UCSD-AML1 (cell line): Measurements from ENCODE around the gene LVRN.
"Not testable (repeated sequence)": the region's sequence is repeated elsewhere in the genome, so short reads cannot be mapped to it uniquely, and the experiment has no call there.

ENCODE experiments used
- DNase-seq: peaks from one replicate; lab custom pipeline; 2025; ENCODE audit not compliant: unreplicated experiment; lab: John Stamatoyannopoulos, UW

Gene LVRN, protein sequence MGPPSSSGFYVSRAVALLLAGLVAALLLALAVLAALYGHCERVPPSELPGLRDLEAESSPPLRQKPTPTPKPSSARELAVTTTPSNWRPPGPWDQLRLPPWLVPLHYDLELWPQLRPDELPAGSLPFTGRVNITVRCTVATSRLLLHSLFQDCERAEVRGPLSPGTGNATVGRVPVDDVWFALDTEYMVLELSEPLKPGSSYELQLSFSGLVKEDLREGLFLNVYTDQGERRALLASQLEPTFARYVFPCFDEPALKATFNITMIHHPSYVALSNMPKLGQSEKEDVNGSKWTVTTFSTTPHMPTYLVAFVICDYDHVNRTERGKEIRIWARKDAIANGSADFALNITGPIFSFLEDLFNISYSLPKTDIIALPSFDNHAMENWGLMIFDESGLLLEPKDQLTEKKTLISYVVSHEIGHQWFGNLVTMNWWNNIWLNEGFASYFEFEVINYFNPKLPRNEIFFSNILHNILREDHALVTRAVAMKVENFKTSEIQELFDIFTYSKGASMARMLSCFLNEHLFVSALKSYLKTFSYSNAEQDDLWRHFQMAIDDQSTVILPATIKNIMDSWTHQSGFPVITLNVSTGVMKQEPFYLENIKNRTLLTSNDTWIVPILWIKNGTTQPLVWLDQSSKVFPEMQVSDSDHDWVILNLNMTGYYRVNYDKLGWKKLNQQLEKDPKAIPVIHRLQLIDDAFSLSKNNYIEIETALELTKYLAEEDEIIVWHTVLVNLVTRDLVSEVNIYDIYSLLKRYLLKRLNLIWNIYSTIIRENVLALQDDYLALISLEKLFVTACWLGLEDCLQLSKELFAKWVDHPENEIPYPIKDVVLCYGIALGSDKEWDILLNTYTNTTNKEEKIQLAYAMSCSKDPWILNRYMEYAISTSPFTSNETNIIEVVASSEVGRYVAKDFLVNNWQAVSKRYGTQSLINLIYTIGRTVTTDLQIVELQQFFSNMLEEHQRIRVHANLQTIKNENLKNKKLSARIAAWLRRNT

DNA sequence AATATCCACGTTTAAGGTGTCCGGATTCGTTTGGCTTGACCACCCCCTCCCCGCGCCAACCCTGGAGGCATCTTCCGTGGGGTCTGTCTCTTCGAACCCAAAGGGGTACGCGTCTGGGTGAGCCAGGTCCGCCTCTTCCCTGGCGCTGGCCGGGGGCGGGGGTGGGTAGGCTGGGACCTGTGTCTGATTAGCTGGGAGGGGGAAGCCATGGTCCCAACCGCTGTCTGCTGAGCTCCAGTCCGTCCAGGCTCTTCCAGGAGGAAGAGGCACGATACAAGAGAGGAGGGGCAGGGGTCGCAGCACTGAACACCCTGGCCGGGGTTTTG lies at the start of gene LVRN:
Gene LVRN, plus strand, starts transcription at position 237 of the 326 bp plus-strand sequence. CDS start 143 bp downstream, outside the sequence.
- no peak for DNase-seq

DNA sequence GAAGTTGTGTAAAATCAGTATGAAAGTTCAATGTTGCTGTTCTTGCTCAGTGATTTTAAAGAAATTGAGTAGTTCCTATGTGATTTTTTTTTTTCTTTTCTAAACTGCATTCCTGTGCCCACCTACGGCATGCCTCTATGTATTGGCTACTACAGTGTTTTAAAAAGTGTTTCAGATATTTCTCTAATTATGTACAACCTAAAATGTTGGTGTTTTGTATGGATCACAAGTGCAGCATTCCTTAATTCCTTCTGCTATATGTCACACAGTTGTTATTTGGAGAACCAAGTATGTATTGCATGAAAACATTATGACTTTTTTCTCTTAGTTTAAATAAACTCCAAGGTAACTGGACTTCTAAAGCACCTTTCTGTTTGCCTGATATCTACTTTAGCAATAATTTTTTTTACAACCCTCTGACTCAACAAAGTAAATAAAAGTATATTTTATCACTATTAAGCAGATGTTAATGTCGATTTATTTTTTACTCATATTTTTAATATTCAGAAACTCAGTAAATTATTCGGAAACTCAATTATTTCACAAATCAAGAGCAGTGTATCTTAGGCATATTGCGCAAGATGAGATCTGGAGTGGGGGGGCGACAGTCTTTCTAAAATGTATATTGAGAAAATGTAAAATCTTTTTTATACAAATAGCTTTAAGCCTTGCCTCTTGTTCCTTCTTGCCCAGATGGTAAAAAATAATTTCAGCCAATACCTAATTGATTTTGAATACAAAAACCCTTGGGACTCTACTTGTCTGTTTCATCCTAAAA lies 48.5 kb upstream of the LVRN start:
- DNase-seq = not testable (repeated sequence)

DNA sequence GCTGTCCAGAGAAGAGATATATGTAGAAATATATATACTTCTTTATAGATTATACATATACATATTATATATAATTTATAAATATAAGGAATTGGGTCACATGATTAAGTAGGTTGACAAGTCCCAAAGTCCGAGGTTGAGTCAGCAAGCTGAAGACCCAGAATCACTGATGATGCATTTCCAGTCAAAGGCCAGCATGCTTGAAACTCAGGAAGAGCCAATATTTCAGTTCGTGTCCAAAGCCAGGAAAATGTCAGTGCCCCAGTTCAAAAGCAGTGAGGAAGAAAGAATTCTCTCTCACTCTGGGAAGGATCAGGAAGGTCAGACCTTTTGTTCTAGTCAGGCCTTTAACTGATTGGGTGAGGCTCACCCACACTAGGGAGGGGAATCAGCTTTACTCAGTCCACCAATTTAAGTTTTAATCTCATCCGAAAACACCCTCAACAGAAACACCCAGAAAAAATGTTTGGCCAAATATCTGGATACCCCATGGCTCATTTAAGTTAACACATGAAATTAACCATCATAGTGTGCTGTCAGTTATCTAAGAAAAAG lies 42.0 kb upstream of the LVRN start:
- no peak for DNase-seq

DNA sequence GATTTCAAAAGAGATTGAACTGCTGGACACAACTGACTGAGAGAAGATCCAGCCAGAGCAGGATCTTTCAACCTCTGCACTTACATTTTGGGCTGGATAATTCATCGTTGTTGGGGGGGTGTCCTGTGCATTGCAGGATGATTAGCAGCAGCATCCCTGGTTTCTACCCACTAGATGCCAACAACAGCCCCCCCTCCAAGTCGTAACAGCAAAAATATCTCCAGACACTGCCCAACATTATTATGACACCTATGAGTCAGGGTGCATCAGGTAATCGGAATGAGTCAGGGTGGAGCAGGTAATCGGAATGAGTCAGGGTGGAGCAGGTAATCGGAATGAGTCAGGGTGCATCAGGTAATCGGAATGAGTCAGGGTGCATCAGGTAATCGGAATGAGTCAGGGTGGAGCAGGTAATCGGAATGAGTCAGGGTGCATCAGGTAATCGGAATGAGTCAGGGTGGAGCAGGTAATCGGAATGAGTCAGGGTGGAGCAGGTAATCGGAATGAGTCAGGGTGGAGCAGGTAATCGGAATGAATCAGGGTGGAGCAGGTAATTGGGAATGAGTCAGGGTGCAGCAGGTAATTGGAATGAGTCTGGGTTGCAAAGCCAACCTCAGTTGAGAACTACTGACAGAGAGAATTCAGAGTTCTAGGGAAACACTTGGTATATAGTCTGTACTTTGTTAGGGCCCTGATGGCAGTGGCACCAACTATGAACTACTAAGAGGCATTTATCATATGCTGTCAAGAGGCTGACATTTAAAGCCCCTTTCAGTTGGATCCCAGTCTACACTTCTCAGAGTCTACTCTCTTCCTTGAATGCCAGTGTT lies 33.5 kb upstream of the LVRN start:
- not testable (repeated sequence) for DNase-seq

DNA sequence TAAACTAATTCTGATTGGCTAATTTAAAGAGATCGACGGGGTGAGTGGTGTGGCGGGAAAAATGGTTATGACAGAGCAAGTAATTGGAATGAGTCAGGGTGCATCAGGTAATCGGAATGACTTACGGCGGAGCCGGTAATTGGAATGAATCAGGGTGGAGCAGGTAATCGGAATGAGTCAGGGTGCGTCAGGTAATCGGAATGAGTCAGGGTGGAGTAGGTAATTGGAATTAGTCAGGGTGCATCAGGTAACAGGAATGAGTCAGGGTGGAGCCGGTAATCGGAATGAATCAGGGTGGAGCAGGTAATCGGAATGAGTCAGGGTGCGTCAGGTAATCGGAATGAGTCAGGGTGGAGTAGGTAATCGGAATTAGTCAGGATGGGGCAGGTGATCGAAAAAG lies 32.1 kb upstream of the LVRN start:
- not testable (repeated sequence) for DNase-seq

DNA sequence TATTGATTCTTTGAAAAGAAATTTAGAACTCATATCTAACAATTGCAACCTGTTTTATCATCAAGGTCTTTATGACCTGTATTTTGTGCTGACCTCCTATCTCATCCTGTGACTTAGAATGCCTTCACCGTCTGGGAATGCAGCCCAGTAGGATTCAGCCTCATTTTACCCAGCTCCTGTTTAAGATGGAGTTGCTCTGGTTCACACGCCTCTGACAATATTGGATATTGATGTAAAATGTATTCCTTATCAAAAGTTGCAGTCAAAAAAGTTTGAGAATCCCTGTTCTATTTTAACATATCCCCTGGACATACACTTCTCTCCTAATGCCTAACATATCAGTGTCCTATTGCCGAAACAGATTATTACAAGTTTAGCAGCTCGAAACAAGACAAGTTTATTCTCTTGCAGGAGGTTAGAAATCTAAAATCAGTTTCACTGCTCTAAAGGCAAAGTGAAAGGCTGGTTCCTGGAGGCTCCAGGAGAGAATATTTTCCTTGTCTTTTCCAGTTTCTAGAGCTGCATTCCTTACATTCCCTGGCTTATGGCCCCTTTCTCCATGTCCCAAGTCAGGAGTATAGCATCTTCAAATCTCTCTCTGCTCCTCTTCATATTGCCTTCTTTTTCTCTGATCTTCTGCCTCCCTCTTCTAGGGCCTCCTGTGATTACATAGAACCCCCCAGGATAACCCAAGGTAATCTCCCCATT lies 31.5 kb upstream of the LVRN start:
- DNase-seq = no peak

DNA sequence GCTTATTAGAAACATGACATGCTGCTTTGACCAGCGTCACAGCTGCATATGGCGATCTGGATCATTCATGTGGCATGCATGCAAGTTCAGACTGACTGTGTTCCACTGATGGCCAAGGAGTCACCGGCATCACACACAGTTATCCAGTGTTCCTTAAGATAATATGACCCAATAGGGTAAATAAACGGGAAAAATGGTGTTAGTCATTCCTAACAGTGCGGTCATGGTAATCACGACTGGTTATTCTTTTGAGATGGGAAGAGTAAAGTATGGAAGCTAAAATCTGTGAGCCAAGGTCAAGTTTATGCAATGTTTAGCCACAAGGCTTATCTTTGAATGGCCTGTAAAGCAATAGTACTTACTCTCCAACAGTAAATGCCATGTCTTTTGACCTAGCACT lies 29.3 kb upstream of the LVRN start:
- no peak for DNase-seq

DNA sequence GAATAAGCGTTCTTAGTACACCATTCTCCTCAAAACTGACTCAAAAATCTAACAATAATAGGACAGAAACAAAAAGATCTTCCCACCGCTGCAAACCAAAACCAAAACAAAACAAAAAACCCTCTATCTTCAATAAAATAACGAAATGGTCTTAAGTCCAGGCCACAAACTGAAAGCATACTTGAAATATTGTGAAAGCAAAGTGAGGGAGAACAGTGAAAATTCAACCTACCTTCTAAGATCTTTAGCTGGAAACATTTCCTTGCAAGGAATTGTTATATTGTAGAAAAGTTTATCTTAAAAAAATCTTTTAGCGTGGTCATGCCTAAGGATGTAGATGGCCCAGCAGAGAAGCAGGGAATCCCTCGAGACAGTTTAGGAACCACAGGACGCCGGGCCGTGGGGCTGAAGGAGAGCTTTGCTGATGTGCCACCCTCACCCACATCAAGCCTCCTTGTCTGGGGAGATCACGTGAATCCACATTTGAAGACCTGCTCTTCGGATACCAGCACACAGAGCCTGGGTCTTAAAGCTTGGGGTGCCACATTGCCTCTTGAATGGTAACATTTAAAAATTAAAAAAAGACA lies 27.8 kb upstream of the LVRN start:
- no peak for DNase-seq

DNA sequence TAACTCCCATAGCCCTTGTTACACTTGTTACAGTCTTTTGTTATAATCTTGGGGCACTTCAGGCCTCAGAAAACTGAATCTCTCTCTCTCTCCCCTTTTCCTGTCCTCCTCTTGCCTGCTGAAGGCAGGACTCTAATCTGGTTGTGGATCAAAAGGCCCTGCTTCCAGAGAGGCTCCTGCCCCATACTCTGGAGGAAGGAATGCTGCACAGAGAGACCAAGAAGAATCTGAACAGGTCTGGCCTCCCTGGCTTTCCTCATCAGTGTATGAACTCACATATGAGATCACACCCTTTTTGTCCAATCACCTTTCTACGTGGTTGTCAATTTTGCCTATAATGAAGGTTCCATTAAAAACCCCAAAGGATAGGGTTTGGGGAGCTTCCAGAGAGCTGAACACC lies 26.2 kb upstream of the LVRN start:
- no peak for DNase-seq

DNA sequence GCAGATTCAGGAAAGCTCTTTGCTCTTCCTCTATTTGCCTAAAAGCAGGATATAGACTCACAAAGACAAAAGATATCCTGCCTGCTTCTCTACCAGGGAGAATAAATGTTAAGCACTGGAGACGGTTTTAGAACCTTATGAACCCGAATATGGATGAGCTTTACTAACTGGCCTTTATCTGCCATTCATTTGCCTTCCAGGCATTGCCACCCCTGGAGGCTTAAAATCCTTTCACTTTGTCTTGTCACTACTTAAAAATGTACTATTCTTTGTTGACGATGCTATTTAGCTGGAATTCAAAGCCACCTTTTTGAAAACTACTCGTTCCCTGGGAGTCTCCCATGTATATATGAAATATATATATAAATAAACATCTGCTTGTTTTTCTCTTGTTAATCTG lies 23.2 kb upstream of the LVRN start:
- no peak for DNase-seq

DNA sequence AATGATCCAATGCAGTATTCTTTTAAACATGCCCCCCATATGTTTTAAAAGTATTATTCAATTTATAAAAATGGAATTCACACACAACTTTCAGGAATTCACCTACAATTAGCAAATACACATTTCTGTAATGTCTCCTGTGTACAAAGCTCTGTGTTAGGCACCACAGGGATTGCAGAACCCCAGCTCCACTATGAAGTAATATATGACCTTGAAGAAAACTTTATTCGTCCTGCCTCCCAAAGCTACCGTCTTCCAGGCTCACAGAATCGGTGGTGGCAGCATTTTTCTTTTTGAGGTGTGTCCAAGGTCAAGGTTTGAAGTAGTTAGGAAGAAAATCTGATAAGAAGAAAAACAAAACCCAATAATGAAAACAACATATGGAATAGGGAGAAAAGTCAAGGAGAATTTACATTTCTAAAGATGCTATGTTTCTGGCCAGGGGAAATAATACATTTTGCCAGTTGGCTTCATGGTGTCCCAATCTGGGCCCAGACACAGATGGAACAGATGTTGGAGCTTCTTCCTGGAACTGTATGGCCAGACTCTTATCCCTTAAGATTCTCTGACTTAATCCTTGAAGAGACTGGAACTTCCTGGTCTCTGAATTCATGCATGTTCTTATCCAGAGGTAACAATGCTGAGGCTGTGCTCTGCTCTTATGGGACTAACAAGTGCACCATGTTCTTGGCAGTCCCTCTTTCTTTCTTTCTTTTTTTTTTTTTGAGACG lies 22.0 kb upstream of the LVRN start:
- no peak for DNase-seq

DNA sequence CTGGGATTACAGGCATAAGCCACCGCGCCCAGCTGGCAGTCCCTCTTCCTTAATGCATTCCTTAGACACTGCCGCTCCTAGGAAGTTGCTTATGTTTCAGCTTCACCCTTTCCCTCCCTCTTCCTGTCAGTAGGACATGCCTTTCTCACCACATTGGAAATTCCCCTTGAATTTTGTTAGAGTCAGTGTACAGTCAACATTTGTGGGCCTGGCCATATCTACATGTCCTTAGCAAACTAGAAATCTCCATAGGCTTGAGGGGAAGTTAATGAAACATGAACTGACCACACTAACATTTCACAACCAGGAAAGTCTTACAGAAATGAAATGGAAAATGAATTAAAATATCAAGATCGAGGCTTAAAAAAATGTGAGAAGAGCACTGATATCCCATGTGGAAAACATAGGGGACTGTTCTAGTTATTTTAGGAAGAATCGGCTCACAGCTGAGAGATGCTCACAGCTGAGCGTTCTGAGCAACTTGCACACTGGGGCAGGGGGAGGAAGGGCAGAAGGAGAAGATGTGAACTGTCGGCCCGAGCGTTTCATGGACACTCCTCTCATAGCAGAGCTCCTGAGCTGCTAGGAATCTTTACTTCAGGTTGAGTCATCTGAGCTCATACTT lies 21.1 kb upstream of the LVRN start:
- DNase-seq = no peak

DNA sequence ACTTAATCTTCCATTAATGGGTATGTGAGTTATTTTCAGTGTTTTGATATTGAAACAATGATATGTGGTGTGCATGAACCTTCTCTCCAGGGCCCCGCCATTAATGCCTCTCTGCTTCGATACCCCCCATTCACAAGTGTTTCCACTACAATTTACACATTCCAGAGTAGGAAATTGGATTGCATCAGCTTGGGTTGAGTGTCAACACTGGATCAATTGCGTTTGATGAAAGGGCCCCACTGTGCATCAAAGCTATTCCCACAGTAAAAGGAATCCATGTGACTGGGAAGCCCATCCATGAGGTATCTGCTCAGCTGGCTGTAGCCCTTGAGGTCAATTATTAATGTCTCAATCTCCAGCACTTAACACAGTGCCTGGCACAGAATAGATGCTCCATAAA lies 17.8 kb upstream of the LVRN start:
- no peak for DNase-seq

DNA sequence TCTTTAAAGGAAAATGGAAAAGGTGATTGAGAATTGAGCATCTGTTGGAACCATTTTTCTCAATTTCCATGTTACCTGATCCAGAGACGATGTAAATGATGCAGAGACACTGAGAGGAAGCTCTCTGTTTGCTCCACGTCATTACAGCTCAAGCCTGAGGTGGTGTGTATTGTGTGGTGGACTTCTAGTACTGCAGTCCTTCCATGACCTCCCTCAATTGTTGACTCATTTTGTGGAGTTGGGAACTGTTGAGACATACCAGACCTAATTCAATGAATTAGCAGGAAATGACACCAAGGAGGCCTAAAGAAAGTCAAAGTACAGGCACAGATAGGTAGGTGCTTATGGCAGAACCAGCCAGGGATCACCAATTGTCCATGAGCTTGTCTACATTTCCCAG lies 15.6 kb upstream of the LVRN start:
- DNase-seq = no peak

DNA sequence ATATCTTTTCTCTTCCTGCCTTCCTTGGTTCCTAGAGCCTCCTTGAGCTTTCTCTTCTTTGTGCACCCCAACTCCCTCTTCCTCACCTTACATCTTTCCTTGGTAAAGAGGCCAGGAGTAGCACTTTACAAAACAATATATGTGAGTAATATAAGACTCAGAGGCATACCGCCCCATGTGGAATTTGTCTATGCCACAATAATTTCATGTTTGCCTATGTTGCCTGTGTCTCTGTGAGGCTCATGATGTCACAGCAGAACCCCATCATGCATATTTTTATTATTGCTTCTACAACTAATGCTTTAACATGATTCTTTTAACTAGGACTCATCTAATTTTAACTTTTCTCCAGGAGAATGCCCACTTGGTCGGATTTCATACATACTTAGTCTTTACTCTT lies 15.0 kb upstream of the LVRN start:
- no peak for DNase-seq

DNA sequence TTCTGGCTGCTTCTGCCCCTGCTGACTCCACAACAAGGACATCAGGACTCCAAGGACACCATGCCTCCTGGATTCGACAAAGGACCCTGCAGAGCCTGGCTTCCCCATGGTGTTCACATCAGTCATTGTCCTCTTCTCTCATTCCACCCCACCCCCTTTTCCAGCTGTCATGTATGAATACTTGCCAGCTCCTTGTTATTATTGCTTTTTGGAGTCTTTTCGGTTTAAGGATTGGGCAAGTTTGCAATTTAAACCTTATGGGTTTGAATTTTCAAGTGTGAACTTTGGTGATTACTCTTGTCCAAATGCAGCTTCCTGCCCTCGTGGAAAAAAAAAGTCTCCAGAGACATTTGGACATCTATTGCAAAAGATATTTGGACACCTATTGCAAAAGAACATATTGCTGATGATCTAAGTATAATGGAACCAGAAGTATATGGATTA lies 14.2 kb upstream of the LVRN start:
- DNase-seq = no peak

DNA sequence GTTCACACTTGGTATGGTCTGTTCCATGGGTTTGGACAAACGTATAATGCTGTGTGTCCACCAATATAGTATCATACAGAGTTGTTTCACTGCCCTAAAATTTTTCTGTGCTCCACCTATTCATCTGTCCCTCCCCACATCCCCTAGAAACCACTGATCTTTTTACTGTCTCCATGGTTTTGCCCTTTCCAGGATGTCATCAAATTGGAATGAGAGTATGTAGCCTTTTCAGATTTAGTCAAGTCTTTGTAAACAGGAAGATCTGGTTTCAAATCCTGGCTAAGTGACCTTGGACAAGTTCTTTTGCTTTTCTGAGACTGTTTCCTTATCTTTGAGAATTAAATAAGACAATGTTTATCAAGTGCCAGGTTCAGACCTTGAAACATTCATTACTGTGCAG lies 13.2 kb upstream of the LVRN start:
- no peak for DNase-seq

DNA sequence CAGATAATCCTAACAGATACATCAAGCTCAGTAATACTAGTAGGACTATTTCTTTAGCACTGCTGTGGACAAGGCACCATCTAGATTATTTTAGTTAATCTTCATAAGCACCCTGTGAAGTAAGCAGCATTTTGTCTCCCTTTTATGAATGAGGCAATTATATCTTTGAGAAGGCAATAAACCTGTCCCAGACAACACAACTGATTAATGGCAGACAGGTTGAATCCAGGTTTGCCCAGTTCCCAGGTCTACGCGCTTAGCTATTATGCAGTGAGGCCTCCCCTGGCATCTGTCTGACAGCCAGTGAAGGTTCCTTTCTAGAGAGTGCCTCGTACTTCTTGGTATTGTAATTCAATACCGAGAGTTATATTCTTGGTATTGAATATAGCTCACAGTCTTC lies 9.7 kb upstream of the LVRN start:
- no peak for DNase-seq
